GM18517 (cell line): ENCODE results near the gene GPR157.
"Not testable (repeated sequence)": the region's sequence is repeated elsewhere in the genome, so short reads cannot be mapped to it uniquely, and the experiment has no call there.

Experiments used
- ATAC-seq: cut with Tn5 transposase; IDR thresholded peaks from one replicate; pipeline ENCODE4 v1.9.1; 2021; ENCODE audit warnings: mild to moderate bottlenecking, moderate library complexity; ENCODE audit not compliant: unreplicated experiment

Gene GPR157

GRCh38 chr1:9119745-9120144 lies 9.2 kb downstream of the GPR157 start:
- no peak for ATAC-seq

GRCh38 chr1:9118186-9118585 lies 10.7 kb downstream of the GPR157 start:
- ATAC-seq: no peak

DNA sequence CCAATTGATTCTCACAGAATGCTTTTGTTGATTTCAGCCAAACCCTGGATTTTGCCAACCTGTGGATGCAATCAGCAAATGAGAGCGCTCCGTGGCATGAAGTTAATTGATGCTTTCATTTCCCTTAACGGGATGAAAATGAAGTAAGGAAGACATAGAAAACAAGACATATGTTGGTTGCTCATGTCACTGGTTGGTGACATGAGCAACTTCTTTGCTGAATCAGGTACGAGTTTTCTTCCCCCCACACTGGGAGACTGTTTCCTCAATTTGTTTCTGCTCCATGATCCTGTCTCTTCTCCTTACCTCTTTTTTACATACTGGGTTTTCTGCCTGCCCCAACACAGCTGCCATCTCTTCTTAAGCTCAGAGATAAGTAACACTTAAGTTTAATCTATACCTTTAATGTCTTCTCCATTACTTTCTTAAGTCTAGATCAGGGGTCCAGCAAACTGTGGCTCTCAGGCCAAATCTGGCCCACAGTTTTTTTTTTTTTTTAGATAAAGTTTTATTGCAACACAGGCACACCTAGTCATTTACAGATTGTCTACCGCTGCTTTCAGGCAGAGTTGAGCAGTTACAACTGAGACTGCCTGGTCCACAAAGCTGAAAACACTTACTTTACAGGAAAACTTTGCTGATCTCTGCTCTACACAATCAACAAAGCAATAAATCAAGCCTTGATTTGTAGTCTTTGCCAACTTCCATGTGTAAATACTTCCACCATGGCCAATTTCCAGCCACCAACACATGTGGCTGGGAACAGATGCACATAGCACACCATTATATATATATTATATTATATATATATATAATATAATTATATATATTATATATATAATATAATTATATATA lies 13.3 kb downstream of the GPR157 start:
- no peak for ATAC-seq

DNA sequence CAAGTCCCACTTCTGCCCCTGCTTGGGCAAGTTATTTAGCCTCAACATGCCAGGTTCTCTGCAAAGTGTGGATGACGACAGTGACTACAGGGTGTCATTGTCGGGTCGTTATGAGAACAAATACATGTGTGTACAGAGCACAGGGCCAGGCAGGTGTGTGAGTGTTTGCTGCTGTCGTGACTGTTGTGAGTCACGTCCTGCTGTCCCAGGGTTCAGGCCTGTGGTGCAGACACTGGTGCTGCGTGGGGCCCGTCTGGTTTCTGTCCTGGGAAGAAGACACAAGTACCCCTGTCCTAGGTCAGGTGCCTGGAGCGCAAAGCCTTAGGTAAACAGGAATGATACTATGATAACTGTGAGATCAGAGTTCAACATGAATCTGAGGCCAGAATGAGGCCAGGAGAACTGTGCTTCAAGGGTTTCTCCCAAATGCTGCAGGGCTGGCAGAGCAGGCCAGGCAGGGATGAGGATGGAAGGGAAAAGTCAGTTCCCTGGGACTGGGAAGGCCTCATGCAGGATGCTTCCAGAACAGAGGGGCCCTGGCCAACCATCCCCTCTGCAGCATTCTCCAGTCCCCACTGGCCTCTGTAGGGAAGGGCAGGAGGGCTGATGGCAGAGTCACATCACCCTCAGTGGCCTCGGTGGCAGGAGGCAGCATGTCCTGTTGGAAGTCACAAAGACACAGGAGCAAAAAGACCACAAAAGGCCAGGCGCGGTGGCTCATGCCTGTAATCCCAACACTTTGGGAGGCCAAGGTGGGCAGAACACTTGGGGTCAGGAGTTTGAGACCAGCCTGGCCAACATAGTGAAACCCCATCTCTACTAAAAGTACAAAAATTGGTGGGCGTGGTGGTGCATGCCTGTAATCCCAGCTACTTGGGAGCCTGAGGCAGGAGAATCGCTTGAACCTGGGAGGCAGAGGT lies 15.7 kb downstream of the GPR157 start:
- ATAC-seq: no peak

- ATAC-seq: no peak
Measured at GRCh38 chr1:9111957-9112356, 16.9 kb downstream of the GPR157 start.

DNA sequence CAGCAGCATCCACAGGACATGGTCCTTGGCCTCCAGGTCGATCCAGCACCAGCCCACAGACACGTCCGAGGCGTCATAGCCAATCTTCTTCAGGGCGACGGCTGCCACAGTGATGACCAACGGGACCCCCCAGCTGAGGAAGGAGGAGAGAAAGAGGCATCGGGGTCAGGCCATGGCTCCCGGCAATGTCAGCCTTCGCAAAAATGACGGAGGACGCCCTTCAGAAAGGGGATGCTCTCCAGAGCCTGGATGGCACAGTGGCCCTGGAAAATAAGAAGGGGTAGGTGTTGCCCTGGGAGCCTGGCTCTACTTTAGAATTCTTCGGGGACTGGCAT lies 17.6 kb downstream of the GPR157 start:
- no peak for ATAC-seq

- no peak for ATAC-seq
Measured at GRCh38 chr1:9110669-9111356, 18.1 kb downstream of the GPR157 start.

DNA sequence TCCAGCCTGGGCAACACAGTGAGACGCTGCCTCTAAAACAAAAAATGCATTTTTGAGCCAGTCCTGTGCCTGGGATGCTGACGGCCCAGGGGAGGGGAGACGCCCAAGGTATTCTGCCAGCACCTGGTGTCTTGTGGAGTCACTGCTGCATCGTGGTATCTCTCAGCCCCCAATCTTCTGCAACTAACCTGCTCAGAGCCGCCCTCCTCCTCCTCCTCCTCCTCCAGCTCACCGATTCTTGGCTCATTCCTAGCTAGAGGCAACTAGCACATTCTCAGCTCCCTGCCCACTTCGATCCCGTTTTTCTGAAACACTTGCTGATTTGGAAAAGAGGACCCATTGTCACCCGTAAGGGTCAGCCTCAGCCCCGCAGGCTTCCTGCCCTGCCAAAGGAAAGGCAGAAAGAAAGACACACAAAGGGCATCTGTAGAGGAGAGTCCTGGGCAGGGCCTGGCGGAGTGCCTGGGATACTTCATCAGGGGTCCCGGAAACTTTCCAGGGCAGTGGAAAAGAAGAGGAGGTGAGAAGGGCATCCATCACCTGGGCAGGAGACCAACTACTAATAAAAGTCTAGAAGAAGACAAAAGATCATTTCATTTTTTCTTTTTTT lies 20.7 kb downstream of the GPR157 start:
- ATAC-seq: no peak

DNA sequence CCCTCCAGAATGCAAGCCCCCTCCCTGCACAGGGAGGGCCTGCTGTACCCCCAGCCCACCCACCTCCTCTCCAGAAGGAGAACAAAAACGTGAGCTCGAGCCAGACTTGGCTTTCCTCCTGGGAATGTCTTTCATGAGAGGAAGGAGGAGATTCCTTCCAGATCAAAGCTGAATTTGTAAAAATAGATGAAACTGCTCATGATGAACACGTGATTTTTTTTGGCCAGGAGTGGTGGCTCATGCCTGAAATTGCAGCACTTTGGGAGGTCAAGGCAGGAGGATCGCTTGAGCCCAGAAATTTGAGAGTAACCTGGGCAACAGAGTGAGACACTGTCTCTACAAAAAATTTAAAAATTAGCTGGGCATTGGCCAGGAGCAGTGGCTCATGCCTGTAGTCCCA lies 21.8 kb downstream of the GPR157 start:
- no peak for ATAC-seq

DNA sequence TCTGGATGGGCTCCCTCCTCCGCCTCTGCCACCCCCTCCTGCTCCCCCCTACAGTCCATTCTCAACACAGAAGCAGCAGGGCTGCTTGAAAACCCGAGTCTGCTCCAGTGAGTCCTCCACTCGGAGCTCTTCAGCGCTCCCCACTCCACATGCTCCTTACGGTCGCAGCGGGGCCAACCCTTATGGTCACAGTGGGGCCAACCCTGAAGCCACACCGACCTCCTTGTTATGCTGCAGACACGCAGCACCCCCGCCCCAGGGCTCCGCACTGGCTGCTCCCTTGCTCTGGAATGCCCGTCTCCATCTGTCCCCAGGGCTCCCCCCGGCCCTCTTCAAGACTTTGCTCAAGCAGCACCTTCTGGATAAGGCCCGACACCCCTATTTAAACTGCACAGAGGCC lies 22.6 kb downstream of the GPR157 start:
- ATAC-seq: no peak

DNA sequence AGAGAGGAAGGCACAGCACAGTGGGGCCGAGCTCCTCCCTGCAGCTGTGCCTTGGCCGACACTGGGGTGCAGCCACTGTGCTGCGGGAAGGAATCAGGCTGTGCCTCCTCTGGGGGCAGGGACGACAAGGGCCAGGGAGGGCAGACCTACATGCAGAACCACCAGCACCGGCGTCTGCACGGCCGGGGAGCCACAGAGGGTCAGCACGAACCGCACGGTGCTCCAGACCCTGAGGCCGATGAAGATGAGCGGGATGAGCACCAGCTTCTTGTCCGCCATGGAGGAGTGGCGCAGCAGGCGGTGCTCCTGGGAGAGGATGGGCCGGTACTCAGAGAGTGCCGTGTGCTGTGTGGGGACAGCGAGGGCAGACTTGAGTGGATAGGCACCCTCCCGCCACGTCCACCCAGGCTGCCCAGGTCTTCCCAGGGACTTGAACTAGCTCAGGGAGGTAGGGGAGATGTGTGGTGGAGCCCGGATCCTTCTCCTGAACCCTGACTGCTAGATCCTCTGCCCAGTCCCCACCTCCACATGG lies 23.5 kb downstream of the GPR157 start:
- ATAC-seq: no peak

GRCh38 chr1:9101510-9102146 lies 27.3 kb downstream of the GPR157 start:
- no peak for ATAC-seq

- no peak for ATAC-seq
Measured at GRCh38 chr1:9100471-9101043, 28.3 kb downstream of the GPR157 start.

DNA sequence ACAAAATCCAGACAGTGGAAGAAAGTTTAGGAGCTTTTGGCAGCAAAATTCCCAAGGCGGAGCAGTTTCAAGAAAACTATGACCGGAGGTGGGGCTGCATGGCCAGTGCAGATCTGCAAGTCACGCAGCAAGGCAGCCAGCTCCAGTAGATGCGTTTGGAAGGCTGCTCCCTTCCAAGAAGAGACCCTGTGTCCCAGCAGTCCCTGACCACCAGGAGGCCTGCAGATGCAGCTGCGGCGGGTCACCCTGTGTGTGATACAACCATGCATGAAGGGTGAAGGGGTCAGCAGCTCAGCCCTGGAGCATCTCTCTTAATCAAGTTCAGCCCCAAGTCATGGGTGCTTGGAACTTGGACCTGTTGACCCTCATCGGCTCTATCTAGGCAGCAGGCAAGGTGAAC lies 29.3 kb downstream of the GPR157 start:
- ATAC-seq: no peak

GRCh38 chr1:9097947-9098705 lies 30.8 kb downstream of the GPR157 start:
- no peak for ATAC-seq

DNA sequence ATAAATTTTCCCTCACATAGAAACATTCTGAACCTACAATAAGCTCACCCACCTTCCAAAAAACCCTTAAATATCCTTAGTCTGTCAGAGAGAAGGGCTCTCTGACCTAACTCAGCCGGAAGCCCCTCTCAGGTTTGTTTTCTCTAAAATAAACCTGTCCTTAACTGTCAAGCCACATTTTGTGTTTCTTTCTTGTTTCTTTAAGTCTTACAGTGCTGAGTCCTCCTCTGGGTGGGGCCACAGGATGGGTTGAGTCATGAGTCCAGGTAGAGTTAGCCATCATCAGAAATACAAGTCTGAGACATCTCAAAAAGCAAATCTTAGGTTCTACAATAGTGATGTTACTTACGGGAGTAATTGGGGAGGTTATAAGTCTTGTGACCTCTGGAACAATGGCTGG lies 33.1 kb downstream of the GPR157 start:
- no peak for ATAC-seq

- not testable (repeated sequence) for ATAC-seq
Measured at GRCh38 chr1:9093996-9094595, 34.8 kb downstream of the GPR157 start.

- no peak for ATAC-seq
Measured at GRCh38 chr1:9093581-9093980, 35.3 kb downstream of the GPR157 start.

DNA sequence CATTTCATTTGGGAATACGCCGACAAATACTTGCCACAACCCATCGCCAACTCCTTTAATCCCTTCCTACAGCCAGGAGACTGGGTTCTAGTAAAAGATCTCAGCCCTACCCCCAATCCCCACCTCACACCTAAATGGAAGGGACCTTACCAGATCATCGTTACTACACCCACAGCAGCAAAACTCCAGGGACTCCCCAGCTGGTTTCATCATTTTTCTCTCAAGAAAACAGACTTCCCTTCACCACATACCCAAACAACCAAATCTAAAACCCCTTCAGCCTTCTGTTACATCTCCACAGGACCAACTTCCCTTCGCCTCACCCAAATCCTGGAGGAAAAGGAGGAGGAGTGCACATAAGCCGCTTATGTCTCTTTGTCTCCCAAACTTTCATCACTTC lies 35.8 kb downstream of the GPR157 start:
- ATAC-seq: no peak
